IPS-18c (cell line): ENCODE data around the gene ANXA3.
"Not testable (repeated sequence)": the region's sequence is repeated elsewhere in the genome, so short reads cannot be mapped to it uniquely, and the experiment has no call there.

Experiments
- H3K4me3 ChIP-seq: 2 replicates; pipeline ENCODE4 v1.7.0; 2013; ENCODE audit warnings: low read depth, mild to moderate bottlenecking, low read length, moderate library complexity; ENCODE audit not compliant: insufficient read depth
- H3K9me3 ChIP-seq: one replicate; pipeline ENCODE4 v1.6.1; 2013; ENCODE audit warnings: mild to moderate bottlenecking, low read length, moderate library complexity; ENCODE audit not compliant: control insufficient read depth, insufficient read depth

Gene ANXA3

DNA sequence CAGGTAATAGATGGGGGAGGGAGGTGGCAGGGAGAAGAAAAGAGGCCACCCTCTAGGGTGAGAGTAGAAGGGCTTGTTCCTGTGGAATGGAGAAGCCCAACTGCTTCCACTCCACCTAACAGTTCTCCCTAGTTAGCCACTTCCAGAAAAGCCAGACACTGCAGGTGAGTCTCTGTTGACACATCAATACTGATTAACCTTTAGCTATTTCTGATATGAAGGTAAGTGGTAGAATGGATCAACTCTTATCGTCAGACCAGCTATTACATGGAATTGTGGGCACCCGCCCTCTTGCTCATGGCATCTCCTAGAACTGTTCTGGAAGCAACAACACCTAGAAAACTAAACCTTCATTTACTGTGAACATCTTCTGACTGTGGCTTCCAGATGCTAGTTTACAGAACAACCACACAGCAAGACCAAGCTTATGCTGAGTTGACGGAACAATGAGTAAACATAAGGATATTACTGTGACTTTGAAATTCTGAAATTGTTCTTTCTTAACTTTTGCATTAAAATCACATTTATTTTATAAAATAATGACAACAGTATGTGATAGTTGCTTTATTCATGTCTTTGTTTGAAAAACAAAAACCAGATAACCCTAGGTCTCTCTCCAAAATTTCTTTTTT is 44.7 kb downstream of the ANXA3 start:
- H3K4me3 ChIP-seq, result no peak overlapping the region

DNA sequence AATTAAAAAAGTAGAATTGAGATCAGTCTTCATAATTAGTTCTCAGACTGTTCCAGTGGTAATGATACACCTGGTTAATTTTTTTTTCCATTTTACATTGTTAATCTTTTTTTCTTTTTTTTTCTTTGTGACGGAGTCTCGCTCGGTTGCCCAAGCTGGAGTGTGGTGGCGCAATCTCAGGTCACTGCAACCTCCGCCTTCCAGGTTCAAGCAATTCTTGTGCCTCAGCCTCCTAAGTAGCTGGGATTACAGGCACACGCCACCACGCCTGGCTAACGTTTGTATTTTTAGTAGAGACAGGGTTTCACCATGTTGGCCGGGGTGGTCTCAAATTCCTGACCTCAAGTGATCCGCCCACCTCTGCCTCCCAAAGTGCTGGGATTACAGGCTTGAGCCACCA is 46.9 kb downstream of the ANXA3 start:
- H3K4me3 ChIP-seq, H3K9me3 ChIP-seq: not testable (repeated sequence)

More for the DNA sequence above, 44.7 kb downstream of the ANXA3 start:
- H3K9me3 ChIP-seq, result no peaks in the 10 kb centered on the region

DNA sequence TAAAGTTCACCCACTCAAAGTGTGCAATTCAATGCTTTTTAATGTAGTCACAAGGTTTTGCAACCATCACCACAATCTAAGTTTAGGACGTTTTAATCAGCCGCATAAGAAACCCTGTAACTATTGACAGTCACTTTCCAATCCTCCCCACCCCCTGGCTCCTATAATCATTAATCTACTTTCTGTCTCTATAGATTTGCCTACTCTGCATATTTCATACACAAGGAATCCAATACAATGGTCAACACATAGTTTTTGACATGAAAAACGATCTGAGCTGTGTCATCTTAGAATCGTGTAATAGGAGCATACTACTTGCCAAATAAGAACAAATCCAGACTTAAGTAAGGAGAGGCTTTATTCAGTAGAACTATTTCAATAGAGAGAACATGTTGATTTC is 47.6 kb downstream of the ANXA3 start:
- no peak overlapping the region for H3K4me3 ChIP-seq
- H3K9me3 ChIP-seq, result peaks cover 2% of the 10 kb centered on the region

DNA sequence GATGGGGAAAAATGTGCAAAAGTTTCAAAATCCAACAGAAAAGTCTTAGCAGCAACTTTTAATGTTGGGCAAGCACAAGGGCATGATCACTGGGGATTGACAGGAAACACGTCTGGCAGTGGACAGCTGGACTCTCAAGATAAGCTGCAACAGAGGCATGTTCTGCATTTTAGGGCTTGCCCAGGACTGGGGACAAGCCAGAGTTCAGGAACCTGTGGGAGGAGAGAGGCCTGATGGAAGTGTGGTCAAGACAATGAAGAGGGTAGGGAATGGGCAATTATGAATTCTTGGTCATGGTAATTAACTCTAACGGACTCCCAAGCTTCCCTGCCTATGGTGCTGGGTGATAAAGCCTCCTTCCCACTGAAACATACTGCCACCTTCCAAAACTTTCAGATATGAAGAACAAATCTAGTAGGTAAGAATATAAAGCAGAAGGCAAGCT is 48.4 kb downstream of the ANXA3 start:
- Histone ChIP-seq H3K9me3 (peaks cover 2% of the 10 kb centered on the region), H3K4me3 (no peak overlapping the region)

DNA sequence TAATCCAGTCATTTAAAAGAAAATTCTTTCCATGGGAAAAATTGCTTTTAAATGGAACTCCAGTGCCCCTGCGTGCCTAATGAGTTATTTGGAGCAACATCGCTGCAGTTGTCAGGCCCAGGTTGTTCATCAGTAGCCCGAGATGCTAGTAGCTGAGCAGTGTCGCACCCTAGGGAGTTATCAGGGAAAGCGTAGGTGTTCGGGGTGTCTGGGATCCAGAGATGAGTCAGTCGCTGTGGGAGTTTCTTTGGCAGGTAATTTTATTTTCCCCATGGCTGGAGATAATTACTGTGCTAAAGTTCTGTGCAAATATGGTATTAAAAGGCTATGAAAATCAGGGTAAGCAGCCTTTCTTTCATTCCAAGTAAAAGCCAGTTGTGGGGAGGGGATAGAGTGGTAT is 49.4 kb downstream of the ANXA3 start:
- H3K9me3 ChIP-seq, result peaks cover 2% of the 10 kb centered on the region
- no peak overlapping the region for H3K4me3 ChIP-seq

DNA sequence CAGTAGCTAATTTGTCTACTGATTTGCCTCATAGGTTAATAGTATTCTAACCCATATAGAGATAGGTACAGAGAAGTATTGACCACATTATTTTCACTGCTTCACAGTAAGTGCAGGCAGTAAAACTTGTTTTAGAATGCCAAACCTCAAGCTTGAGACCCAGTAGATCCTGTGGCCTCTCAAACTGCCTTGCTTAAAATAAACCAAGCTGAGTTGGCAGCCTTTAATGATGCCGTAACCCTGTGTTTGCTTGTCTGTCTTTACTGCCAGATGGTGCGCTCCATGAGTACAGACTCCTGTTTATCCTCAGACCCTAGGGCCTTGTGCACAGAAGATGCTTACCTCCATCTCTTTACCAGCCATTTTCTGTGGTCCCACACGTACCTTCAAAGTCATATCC is 50.8 kb downstream of the ANXA3 start:
- no peak overlapping the region for H3K4me3 ChIP-seq
- H3K9me3 ChIP-seq, result peaks cover 2% of the 10 kb centered on the region

DNA sequence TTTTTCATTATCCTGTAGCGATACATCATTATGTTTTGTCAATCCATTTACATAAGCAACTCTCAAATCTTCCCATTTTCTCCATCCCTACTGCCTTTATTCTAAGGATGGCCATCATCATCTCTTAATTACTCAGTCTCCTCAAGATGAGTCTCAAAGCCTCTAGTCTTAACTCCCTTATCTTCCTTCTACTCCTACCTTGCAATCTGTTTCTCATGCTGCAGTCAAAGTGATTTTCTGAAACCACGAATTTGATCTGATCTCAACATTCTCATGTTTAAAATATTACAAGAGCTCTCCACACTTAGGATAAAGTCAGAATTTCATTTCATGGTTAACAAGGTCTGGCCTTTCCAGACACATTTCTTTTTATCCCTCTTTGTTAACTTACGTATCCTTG is 51.8 kb downstream of the ANXA3 start:
- H3K9me3 ChIP-seq, result peaks cover 2% of the 10 kb centered on the region
- no peak overlapping the region for H3K4me3 ChIP-seq

DNA sequence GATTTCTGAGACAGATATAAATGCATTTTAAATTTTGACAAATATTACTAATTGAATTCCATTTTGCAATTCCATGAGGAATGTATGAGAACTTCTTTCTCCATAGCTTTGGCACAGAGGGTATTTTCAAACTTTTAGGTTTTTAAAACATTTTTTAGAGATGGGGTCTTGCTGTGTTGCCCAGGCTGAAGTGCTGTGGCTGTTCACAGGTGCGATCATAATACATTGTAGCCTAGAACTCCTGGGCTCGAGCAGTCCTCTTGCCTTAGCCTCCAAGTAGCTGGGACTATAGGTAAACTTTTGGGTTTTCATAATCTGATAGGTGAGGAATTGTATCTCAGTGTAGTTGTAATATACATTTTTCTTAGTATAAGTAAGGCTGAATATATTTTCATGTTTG is 53.4 kb downstream of the ANXA3 start:
- Histone ChIP-seq H3K4me3 (no peak overlapping the region), H3K9me3 (peaks cover 2% of the 10 kb centered on the region)

DNA sequence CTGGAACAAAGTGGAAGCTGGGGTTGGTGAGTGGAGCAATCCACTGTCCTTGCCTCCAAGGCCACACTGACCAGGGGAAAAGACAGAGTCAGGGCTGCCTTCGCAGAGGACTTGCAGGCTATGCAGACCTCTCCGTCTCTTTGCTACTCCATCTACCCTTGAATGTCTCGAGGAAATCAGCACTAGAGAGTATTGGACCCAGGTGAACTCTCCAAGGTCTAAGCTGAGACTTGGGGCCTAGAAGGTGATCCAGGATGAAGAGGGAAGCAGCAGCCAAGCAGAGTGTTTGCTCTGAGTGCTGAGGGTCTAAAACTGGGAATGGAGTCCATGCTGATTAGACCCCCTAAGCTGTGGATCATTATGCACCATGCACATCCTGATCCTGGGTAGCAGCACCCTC is 54.5 kb downstream of the ANXA3 start:
- peaks cover 2% of the 10 kb centered on the region for H3K9me3 ChIP-seq

DNA sequence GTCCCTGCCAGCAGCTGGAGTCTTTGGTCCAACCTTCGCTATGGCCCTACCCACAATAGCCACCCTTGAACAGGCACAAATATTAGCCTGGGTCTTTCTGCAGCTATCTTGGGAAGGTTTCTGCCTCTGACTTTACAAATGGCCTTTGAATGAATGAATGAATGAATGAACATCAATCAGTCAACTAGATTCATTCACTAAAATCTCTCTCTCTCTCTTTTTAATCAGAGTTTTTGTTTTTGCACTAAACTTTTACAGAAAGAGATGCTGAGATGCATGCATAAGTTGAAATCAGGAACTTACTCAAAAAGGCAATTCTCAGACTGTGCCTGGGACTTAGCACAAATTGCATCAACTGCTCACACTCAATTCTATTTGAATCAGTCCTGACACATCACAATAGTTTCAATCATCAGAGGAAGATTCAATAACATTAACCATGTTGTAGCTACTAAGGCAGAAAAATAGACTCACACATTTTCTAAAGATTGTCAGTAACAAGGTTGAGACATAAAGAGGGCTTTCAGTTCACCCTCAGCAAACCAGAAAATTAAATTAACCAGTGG is 55.0 kb downstream of the ANXA3 start:
- H3K4me3 ChIP-seq, result no peak overlapping the region
- H3K9me3 ChIP-seq, result peaks cover 2% of the 10 kb centered on the region

More for the DNA sequence above, 54.5 kb downstream of the ANXA3 start:
- H3K4me3 ChIP-seq, result no peak overlapping the region

DNA sequence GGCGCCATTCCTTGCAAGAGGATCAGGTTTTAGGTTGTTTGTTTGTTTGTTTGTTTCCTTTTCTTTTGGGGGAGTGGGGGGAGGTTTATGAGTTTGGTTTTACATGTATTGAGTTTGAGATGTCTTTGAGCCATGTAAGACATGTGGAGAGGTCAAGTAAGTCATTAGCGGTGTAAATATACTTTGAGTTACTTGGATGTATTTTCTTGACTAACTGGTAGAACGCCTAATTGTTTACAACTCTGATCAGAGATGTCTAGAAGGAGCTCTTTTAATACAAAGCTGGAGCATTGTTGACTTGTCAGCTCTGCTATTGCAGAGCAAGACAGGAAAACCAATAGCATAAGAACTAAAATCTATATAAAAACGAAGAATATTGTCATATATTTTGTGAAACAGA is 57.1 kb downstream of the ANXA3 start:
- no peaks in the 10 kb centered on the region for H3K9me3 ChIP-seq

DNA sequence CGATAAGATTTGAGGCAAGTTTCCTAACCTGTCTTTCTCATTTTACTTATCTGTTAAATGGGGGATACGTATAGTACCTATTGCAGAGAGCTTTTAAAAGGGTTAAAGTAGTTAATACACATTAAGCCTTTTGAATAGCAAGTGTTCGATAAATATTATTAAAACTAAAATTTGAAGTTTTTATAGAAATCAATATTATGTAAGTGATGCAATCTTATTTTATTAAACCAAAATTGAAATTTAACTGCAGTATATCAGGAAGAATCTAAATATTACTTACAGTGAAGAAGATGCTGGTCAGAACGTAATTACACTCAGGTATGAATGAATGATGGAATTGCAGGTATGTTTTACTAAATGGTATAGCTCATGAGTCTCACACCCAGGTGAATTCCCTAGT is 58.0 kb downstream of the ANXA3 start:
- Histone ChIP-seq H3K9me3 (no peaks in the 10 kb centered on the region), H3K4me3 (no peak overlapping the region)

More for the DNA sequence above, 57.1 kb downstream of the ANXA3 start:
- H3K4me3 ChIP-seq, result no peak overlapping the region

DNA sequence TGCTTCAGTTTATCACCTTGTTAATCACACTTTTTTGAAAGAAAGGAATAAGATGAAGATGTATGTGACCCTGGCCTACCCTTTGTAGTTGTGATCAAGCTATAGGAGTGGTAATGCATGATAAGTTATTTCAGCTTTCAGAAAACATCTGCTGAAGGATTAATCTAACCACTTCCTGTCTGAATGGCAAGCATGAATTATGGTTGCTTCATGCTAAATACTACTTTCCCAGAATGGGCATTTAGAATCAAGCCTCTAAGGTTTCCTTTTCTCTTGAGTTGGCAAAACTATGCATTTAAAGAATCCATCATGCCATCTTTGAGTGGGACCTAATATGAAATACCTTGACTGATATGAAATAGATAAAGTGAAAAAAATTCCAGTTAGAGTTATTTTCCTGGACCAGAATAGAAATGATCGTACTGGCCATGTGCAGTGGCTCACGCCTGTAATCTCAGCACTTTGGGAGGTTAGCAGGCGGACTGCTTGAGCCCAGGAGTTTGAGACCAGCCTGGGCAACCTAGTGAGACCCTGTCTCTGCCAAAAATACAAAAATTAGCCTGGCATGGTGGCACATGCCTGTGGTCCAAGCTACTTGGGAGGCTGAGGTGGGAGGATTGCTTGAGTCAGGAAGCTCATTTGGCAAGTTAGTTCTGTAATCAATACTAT is 59.1 kb downstream of the ANXA3 start:
- no peak overlapping the region for H3K4me3 ChIP-seq
- H3K9me3 ChIP-seq, result no peaks in the 10 kb centered on the region

DNA sequence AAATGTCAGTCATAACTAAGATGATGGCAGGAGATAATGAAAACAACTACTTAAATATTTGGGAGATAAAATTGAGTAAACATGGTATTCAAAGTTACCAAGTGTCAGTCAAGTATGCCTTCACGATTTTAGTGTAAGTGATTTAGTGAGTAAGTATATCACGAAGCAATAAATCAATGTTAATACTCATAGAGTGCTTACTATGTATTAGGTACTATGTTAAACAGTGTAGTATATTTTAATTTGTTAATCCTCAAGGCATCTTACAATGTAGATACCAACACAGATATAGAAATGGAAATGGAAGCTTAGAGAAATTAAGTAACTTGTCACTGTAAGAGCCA is 59.6 kb downstream of the ANXA3 start:
- H3K9me3 ChIP-seq, result no peaks in the 10 kb centered on the region
- H3K4me3 ChIP-seq, result no peak overlapping the region

DNA sequence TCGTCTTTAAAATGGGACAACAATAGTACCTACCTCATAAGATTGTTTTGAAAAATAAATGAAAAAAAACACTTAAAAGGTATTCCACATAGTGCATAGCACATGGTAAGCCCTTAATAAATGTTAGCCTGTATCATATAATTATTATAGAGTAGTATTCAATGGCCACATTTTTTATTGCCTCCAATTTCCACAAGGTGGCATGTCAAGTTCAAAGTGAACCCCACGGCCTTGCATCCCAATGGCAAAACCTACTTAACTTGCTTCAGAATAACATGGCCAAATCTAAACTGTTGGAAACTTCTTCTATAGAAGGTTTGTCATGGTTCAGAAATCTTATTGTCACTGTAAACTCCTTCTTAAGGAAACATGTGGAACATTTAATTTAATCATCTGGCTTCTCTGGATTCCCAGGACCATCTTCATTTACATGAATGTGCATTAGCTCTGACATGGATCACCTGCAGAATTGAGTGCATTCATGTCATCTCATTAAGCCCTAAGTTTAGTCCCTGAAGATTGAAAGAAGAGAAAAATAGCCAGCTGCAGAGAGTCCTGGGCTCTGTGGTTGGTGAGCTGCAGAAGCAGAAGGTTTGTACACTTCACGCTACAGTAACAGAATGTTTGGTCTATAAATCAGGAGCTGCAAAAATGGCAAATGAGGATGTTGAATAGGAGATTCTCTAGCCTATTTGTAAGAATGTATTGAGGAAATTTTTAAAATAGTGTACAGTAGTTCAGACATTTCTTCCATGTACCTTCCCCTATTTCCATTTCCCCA is 61.0 kb downstream of the ANXA3 start:
- no peak overlapping the region for H3K4me3 ChIP-seq
- no peaks in the 10 kb centered on the region for H3K9me3 ChIP-seq

DNA sequence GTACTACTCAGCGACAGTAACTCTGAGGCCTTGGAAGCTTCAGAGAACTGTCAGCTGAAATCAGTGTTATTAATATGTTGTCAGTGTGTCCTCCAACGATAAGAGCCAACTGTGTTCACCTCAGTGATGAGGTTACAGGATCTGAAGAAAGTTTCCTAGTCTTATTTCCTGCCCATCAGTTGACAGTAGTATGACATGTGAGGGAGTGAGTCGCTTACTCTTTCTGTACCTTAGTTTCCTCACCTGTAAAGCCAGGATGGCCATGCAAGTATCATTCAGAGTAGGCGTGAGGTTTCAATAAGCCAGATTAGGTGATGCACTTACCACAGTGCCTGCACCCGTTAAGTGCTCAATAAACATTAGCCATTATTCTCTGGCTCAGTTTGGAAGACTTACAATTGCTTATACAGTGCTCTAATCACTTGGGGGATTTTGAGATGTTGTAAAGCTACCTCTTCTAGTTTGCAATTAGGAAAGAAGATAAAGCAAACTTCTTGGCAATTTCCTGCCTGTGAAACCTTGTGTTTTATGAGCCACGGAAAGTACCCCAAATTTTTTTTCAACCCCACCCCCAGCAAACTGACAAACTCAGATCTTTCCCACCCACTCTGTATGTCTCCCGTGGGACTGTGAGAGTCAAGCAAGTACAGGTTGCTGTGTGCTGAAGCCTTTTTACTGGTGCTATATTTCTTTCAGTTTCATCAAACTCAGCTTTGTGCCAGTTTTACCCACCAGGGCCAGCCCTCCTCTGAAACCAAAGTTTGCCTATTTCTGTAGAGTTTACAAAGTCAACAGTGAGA is 62.2 kb downstream of the ANXA3 start:
- Histone ChIP-seq H3K4me3 (no peak overlapping the region), H3K9me3 (no peaks in the 10 kb centered on the region)

DNA sequence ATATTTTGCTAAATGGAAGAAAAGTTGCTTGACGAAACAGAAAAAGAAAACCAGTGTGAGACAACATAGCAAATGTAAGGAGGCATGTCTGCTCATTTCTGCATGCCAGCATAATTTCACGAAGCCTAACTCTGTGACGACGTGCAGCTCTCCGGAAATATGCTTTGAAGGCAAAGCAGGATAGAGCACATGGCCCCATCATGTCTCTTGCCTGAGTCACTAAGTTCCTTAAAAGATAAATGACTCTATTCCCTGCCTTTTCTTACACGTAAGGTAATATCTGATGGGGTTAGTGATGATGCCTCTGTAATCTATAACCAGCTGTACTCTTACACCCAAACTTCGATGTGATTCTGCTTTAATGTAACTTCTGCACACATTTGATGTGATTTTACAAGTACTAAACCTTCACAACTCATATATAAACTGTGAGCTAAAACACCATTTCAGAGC is 64.5 kb downstream of the ANXA3 start:
- Histone ChIP-seq H3K9me3 (no peaks in the 10 kb centered on the region), H3K4me3 (no peak overlapping the region)
